ENCODE measurements around the gene UBR4.

UBR4 gene

GRCh38 chr1:19067182-19067911, 142.7 kb downstream of the UBR4 start:
- H3K4me3 ChIP-seq (ENCODE audit: low read length), result no peak overlapping the region
- no peak for DNase-seq (ENCODE audit: low read depth, low spot score)

GRCh38 chr1:19066874-19067181, 143.2 kb downstream of the UBR4 start:
- DNase-seq (ENCODE audit: low read depth, low spot score), result no peak
- H3K4me3 ChIP-seq (ENCODE audit: low read length), result no peak overlapping the region

GRCh38 chr1:19066248-19066873, 143.7 kb downstream of the UBR4 start:
- no peak for DNase-seq (ENCODE audit: low read depth, low spot score)
- H3K4me3 ChIP-seq (ENCODE audit: low read length), result no peak overlapping the region

- no peak for DNase-seq (ENCODE audit: low read depth, low spot score)
- no peak overlapping the region for H3K4me3 ChIP-seq (ENCODE audit: low read length)
Observed at GRCh38 chr1:19065526-19066247, 144.4 kb downstream of the UBR4 start.

- H3K4me3 ChIP-seq (ENCODE audit: low read length), result no peak overlapping the region
- DNase-seq (ENCODE audit: low read depth, low spot score), result no peak
Observed at GRCh38 chr1:19064906-19065450, 145.1 kb downstream of the UBR4 start.

- DNase-seq (ENCODE audit: low read depth, low spot score), result no peak
- no peak overlapping the region for H3K4me3 ChIP-seq (ENCODE audit: low read length)
Observed at GRCh38 chr1:19063122-19063521, 146.9 kb downstream of the UBR4 start.

- DNase-seq (ENCODE audit: low read depth, low spot score), result peak; percentile 9
- H3K4me3 ChIP-seq (ENCODE audit: low read length), result no peak overlapping the region
Observed at GRCh38 chr1:19062258-19063029, 147.6 kb downstream of the UBR4 start.

- no peak overlapping the region for H3K4me3 ChIP-seq (ENCODE audit: low read length)
- DNase-seq (ENCODE audit: low read depth, low spot score), result no peak
Observed at GRCh38 chr1:19061798-19062197, 148.3 kb downstream of the UBR4 start.

- H3K4me3 ChIP-seq (ENCODE audit: low read length), result no peak overlapping the region
- DNase-seq (ENCODE audit: low read depth, low spot score), result no peak
Observed at GRCh38 chr1:19061343-19061742, 148.7 kb downstream of the UBR4 start.

GRCh38 chr1:19059773-19060172, 150.3 kb downstream of the UBR4 start:
- no peak for DNase-seq (ENCODE audit: low read depth, low spot score)
- H3K4me3 ChIP-seq (ENCODE audit: low read length), result no peak overlapping the region

- H3K4me3 ChIP-seq (ENCODE audit: low read length), result no peak overlapping the region
Observed at GRCh38 chr1:19058476-19058797, 151.6 kb downstream of the UBR4 start.

GRCh38 chr1:19057784-19058475, 152.1 kb downstream of the UBR4 start:
- H3K4me3 ChIP-seq (ENCODE audit: low read length), result no peak overlapping the region
- no peak for DNase-seq (ENCODE audit: low read depth, low spot score)

More at GRCh38 chr1:19058476-19058797, 151.6 kb downstream of the UBR4 start:
- no peak for DNase-seq (ENCODE audit: low read depth, low spot score)

- H3K4me3 ChIP-seq (ENCODE audit: low read length), result no peak overlapping the region
- no peak for DNase-seq (ENCODE audit: low read depth, low spot score)
Observed at GRCh38 chr1:19057182-19057779, 152.8 kb downstream of the UBR4 start.

- no peak for DNase-seq (ENCODE audit: low read depth, low spot score)
- no peak overlapping the region for H3K4me3 ChIP-seq (ENCODE audit: low read length)
Observed at GRCh38 chr1:19055701-19056100, 154.4 kb downstream of the UBR4 start.

- no peak for DNase-seq (ENCODE audit: low read depth, low spot score)
Observed at GRCh38 chr1:19055001-19055400, 155.1 kb downstream of the UBR4 start.

GRCh38 chr1:19054216-19054615, 155.8 kb downstream of the UBR4 start:
- no peak for DNase-seq (ENCODE audit: low read depth, low spot score)

More at GRCh38 chr1:19055001-19055400, 155.1 kb downstream of the UBR4 start:
- no peak overlapping the region for H3K4me3 ChIP-seq (ENCODE audit: low read length)

GRCh38 chr1:19053486-19053885, 156.6 kb downstream of the UBR4 start:
- H3K4me3 ChIP-seq (ENCODE audit: low read length), result no peak overlapping the region
- DNase-seq (ENCODE audit: low read depth, low spot score), result no peak

More at GRCh38 chr1:19054216-19054615, 155.8 kb downstream of the UBR4 start:
- H3K4me3 ChIP-seq (ENCODE audit: low read length), result no peak overlapping the region

- DNase-seq (ENCODE audit: low read depth, low spot score), result no peak
- H3K4me3 ChIP-seq (ENCODE audit: low read length), result no peak overlapping the region
Observed at GRCh38 chr1:19049798-19050197, 160.3 kb downstream of the UBR4 start.
